HS-5 (cell line): Measurements from ENCODE around the gene EXOC3L1.

Source experiments
- DNase-seq: peaks from one replicate; pipeline ENCODE4 v3.0.0-alpha.2; 2012; ENCODE audit warnings: low read depth

EXOC3L1 gene

GRCh38 chr16:67215706-67216105 is 25.8 kb upstream of the EXOC3L1 start:
- no peak for DNase-seq

- DNase-seq = no peak
These were observed 23.5 kb upstream of the EXOC3L1 start for GRCh38 chr16:67213197-67214019.

- no peak for DNase-seq
These were observed 22.8 kb upstream of the EXOC3L1 start for GRCh38 chr16:67212766-67213165.

GRCh38 chr16:67211674-67212073 is 21.7 kb upstream of the EXOC3L1 start:
- no peak for DNase-seq

- no peak for DNase-seq
These were observed 20.4 kb upstream of the EXOC3L1 start for GRCh38 chr16:67210069-67210937.

- no peak for DNase-seq
These were observed 19.6 kb upstream of the EXOC3L1 start for GRCh38 chr16:67209565-67209964.

GRCh38 chr16:67208154-67208896 is 18.4 kb upstream of the EXOC3L1 start:
- DNase-seq = no peak

- no peak for DNase-seq
These were observed 17.5 kb upstream of the EXOC3L1 start for GRCh38 chr16:67207249-67208091.

GRCh38 chr16:67206838-67207248 is 16.9 kb upstream of the EXOC3L1 start:
- DNase-seq = no peak

GRCh38 chr16:67206129-67206837 is 16.3 kb upstream of the EXOC3L1 start:
- no peak for DNase-seq

- no peak for DNase-seq
These were observed 14.1 kb upstream of the EXOC3L1 start for GRCh38 chr16:67204076-67204475.

GRCh38 chr16:67202956-67203493 is 13.1 kb upstream of the EXOC3L1 start:
- no peak for DNase-seq

GRCh38 chr16:67202426-67202825 is 12.5 kb upstream of the EXOC3L1 start:
- DNase-seq = no peak

- DNase-seq = no peak
These were observed 11.7 kb upstream of the EXOC3L1 start for GRCh38 chr16:67201411-67202345.

GRCh38 chr16:67200491-67200890 is 10.6 kb upstream of the EXOC3L1 start:
- DNase-seq = no peak

GRCh38 chr16:67199808-67200198 is 9.9 kb upstream of the EXOC3L1 start:
- DNase-seq = no peak

- no peak for DNase-seq
These were observed 9.3 kb upstream of the EXOC3L1 start, which contains the start of gene ELMO3 for GRCh38 chr16:67199011-67199807. TSS of gene ELMO3 (plus strand) at chr16:67199131. CDS start at chr16:67199327, 196 bp downstream.

- no peak for DNase-seq
These were observed 8.3 kb upstream of the EXOC3L1 start for GRCh38 chr16:67198238-67198734.
